Cardiac septum (tissue), 1 donor: ENCODE results near the gene MEN1. TPM values are rescaled to one million over a fixed set of nuclear protein-coding genes. Genes with fewer than 3 reads are reported as not detected.
"Not testable (repeated sequence)": the region's sequence is repeated elsewhere in the genome, so short reads cannot be mapped to it uniquely, and the experiment has no call there.

Source experiments
- DNase-seq: peaks from one replicate; pipeline ENCODE4 v3.0.0-alpha.2; 2020; ENCODE audit warnings: low spot score
- intact Hi-C: fragments of 100-400 bp; cut with DNase I; formaldehyde crosslinking; loops from one replicate; pipeline ENCODE4 v1.14.0; 2022
- total RNA-seq: library from RNA; stranded (reverse); fragmentation: NEBNext Ultra II Directional; extraction: Animal tissue kit (Norgen Biotek cat#: 25700); gene quantifications from one replicate; pipeline ENCODE4 v1.2.1, GENCODE V29; 2021
- donor health status: DM: no; HTN: no; CAD: no.

MEN1 gene
- total RNA-seq, 1 donor from 2014 or later = 8.6 TPM

GRCh38 chr11:64835616-64836447 is 25.5 kb upstream of the MEN1 start:
- intact Hi-C loops = no loop called here
- no peak for DNase-seq

GRCh38 chr11:64834723-64835615 is 24.6 kb upstream of the MEN1 start:
- no peak for DNase-seq
- intact Hi-C loops = no loop called here

- DNase-seq = no peak
- intact Hi-C loops = no loop called here
These were observed 23.8 kb upstream of the MEN1 start for GRCh38 chr11:64834031-64834722.

GRCh38 chr11:64833509-64833908 is 23.2 kb upstream of the MEN1 start:
- intact Hi-C loops = no loop called here
- DNase-seq = no peak

GRCh38 chr11:64833198-64833502 is 22.8 kb upstream of the MEN1 start:
- DNase-seq = no peak
- intact Hi-C loops = no loop called here

- intact Hi-C loops = no loop called here
- DNase-seq = no peak
These were observed 22.3 kb upstream of the MEN1 start for GRCh38 chr11:64832467-64833197.

- intact Hi-C loops = no loop called here
- no peak for DNase-seq
These were observed 21.1 kb upstream of the MEN1 start for GRCh38 chr11:64831411-64831891.

- intact Hi-C loops = no loop called here
- DNase-seq = no peak
These were observed 19.3 kb upstream of the MEN1 start for GRCh38 chr11:64829536-64830251.

GRCh38 chr11:64827451-64827839 is 17.1 kb upstream of the MEN1 start:
- intact Hi-C loops = no loop called here
- no peak for DNase-seq

- intact Hi-C loops = no loop called here
- DNase-seq = no peak
These were observed 16.5 kb upstream of the MEN1 start for GRCh38 chr11:64826578-64827450.

GRCh38 chr11:64826062-64826461 is 15.7 kb upstream of the MEN1 start:
- intact Hi-C loops = no loop called here
- no peak for DNase-seq

- DNase-seq = no peak
- intact Hi-C loops = no loop called here
These were observed 13.3 kb upstream of the MEN1 start for GRCh38 chr11:64823568-64824119.

- DNase-seq = no peak
- intact Hi-C loops = no loop called here
These were observed 7.1 kb upstream of the MEN1 start for GRCh38 chr11:64817476-64817875.

GRCh38 chr11:64815433-64815832 is 5.1 kb upstream of the MEN1 start:
- intact Hi-C loops, DNase-seq: not testable (repeated sequence)

- intact Hi-C loops = no loop called here
- DNase-seq = no peak
These were observed 4.4 kb upstream of the MEN1 start for GRCh38 chr11:64814712-64815187.

GRCh38 chr11:64813826-64814225 is 3.5 kb upstream of the MEN1 start:
- no peak for DNase-seq
- intact Hi-C loops = no loop called here

- DNase-seq = no peak
- intact Hi-C loops = no loop called here
These were observed 531 bp upstream of the MEN1 start for GRCh38 chr11:64810891-64811272.
